GM21367 (cell line): ENCODE data around the gene SH2D7.

ENCODE experiments used
- ATAC-seq: cut with Tn5 transposase; IDR thresholded peaks from one replicate; pipeline ENCODE4 v1.9.1; 2021; ENCODE audit not compliant: unreplicated experiment

Gene SH2D7

DNA sequence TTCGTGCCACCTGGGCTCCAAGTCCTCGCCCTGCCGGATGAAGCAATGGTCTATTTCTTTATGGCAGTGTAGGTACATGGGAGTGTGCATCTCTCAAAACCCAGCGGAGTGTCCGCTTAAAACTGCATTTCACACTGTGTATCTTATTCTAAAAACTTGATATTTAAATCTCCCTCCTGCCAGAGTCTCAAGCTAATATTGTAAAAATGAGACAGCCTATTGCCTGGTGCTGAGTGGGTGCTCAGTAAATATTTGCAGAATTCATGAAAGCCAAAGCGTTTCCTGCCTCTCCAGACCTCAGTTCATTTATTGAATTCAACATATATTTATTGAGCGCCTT is 14.5 kb upstream of the SH2D7 start:
- no peak for ATAC-seq

- ATAC-seq = no peak
Measured at GRCh38 chr15:78079298-78080087, 12.9 kb upstream of the SH2D7 start.

DNA sequence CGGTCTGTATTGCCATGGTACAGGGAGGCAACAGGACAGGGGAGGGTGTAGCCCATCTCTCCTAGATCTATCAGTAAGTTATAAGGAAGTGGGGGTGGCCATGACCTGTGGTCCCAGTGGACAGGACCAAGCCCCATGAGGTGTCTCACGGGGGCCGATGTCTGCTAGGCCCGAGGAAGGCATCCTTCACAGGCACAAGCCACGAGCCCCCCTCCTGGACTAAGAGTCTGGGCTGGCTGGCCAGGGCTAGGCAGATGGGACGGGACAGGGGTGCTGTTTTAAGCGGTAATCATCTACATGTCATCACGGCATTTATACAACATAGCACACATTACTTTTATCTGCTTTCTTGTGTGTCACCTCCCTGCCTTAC is 12.3 kb upstream of the SH2D7 start:
- no peak for ATAC-seq

GRCh38 chr15:78082106-78082742 is 10.1 kb upstream of the SH2D7 start:
- no peak for ATAC-seq

DNA sequence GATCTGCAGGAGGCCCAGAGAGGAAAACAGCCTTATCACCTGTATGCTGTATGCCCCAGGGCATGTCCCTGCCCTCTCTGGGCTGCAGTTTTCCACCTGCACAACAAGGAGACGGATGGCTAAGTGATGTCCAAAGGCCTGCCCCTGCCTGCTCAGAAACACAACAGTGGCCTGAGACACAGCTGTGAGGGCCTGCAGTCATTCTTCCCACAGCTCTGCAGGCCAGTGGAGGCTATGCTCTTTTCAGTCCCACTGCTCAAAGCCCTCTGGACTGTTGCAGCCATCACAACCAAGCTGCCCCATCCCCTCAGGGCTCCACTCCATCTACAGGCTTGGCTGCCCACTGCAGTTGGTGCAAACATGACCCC is 9.6 kb upstream of the SH2D7 start:
- no peak for ATAC-seq

- no peak for ATAC-seq
Measured at GRCh38 chr15:78083186-78083585, 9.2 kb upstream of the SH2D7 start.

DNA sequence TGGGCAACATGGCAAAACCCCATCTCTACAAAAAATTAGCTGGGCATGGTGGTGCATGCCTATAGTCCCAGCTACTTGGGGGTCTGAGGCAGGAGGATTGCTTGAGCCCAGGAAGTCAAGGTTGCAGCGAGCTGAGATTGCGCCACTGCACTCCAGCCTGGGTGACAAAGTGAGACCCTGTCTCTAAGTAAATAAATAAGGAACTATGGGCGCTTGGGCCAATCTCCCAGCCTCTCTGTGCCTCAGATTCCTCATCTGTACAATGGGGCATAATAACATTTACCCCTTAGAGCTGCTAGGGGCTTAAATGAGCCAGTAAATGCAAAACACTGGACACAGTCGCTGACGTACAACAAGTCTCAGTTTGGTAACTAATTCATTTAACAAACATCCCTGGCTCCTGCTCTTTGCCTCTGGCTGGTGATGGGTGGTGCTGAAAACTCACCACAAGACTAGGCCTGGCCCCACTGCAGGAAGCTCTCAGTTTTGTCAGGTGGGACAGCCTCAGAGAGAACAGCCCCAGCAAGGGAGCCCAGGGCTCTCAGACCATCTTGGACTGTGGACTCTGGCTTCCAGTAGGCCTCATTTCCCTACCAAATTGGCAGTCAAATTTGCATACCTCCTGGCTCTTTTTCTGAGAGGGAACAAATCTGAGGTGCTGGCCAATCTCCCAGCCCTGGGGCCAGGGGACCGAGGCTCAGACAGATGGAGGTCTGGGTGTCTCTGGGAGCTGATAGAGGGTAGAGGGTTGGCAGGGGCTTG is 8.5 kb upstream of the SH2D7 start:
- ATAC-seq = no peak

DNA sequence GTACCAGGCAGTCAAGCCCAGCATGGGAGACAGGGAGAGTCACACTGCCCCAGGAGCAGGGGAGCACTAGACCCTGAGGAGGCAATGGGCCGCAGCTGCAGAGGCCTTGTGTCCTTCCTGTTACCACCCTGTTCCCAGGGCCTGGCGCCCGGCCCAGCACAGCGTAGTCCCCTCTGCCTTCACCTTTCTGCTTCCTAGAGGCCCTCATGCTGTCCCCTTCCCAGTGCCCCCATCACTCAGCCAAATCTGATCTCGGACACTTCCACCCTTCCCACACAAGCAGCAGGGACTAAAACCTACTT is 8.0 kb upstream of the SH2D7 start:
- ATAC-seq = no peak

DNA sequence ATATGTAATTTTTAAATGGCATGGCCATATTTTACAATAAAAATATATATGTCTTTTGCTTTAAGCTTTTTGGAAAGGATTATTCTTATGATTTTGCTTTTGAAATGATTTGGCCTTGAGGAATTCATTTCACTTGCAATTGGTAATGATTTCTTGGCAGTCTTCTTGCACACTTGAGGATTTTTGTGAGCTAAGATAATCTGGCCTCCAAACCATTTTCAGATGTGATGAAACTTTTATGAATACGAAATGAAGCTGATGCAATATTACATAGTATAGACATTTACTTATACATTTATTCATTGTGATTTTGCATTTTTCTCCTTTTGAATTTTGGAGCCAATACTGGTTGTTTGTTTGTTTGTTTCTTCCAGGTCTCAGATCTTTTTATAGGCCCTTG is 6.4 kb upstream of the SH2D7 start:
- ATAC-seq = no peak

DNA sequence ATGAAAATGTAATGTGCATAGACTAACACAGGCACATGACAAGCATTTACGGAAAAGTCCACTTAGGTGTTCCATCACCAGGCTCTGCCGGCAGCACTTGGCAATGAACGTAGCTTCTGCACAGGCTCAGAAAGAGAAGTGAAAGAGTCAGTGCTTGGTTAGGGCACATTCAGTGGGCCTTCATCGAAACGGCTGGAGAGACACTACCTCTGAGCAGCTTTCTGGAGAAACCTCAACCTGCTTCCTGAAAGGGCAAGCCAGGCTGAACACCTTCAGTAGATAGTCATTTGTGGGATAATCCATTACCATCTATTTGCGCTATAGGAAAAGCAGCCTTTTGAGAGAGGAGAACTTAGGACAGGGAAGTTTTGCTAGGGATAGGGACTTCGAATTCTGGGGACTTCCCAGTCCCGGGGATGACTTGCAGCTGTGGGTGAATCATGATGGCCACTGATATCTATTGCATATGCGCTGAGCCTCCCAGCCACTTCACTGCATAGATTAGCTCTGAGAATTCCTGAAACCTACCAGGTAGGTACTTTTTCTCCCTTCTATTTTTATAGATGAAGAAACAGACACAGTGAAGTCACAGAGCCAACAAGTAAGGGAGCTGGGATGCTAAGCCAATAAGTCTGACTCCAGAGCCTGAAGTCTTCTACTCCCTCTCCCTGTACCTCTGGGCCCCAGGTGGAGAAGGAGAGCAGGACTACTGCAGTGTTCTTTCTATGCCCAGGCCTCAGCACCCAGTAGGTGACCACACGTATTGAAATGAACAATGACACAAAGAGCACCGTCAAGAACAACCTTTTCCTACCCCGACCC is 4.2 kb upstream of the SH2D7 start:
- ATAC-seq = peak; percentile 50

- ATAC-seq = no peak
Measured at GRCh38 chr15:78088773-78089080, 3.6 kb upstream of the SH2D7 start.

GRCh38 chr15:78090422-78091063 is 1.8 kb upstream of the SH2D7 start:
- no peak for ATAC-seq

DNA sequence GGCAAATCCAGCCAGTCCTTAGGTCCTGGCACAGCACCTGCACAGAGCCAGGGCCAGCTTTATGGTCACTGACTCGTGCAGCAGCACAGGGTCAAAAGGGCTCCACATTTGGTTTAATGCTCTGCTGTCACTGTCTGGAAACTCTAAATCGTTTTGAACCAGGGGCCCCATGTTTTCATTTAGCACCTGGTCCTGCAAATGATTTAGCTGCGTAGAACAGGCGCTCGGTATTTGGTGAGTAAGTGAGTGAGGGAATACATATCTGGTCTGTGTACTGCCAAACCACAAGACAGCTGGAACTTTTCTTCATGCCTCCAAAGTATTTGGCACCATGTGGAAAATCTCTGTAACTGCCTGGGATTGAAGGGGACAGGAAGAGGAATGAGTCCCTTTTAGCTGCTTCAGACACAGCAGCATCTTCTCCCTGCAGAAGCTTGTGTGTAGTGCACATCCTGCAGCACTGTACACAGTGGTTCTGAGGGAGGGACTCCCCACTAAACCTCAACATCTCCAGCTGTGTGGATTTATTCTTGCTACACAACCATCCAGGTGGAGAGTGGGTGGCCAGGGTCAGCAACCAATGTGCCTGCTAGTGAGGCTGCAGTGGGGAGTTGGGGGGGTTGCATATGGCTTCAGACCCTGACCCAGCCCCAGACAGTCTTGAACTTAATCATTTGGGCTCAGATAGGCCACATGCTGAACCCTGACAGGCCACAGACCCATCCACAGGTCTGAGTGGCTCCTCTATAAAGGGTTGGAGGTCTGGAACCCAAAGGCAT is 1.1 kb downstream of the SH2D7 start:
- no peak for ATAC-seq

DNA sequence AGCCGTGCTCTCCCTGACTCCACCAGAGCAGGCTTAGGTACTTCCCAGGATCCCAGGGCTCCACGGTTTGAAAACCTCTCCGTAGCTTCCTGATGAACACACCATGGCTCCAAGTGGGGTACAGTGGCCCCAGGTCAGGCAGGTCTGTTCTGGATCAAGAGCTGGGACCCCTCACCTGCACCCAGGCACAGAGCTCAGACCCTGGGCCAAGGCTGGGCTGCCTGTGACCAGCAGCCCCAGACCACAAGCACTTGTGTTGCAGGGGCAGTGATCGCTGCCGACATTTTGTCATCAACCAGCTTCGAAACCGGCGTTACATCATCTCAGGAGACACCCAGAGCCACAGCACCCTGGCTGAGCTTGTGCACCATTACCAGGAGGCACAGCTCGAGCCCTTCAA is 5.3 kb downstream of the SH2D7 start:
- no peak for ATAC-seq

DNA sequence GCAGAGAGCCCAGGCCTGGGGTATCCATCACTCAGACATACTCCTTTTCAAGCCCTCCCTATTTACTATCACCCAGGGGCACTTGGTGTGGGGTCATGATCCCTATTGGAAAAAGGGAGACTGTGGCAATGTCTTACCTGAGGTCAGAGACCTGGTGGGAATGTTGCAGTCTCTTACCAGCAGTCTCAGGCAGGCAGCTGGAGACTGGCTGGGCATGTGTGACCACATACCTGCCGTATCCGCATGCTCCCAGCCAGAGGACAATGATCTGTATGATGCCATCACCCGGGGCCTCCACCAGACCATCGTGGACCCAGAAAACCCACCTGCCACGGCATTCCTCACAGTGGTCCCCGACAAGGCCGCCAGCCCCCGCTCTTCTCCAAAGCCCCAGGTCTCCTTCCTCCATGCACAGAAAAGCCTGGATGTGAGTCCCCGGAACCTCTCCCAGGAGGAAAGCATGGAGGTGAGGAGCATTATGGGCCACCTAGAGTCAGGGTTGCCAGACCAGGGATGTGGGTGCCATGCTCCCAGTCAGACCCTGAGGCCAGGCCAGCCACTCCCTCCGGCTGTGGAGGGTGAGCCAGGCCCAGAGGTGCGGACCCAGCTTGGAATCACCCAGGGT is 5.9 kb downstream of the SH2D7 start:
- ATAC-seq = no peak

GRCh38 chr15:78100886-78101285 is 8.5 kb downstream of the SH2D7 start:
- ATAC-seq = no peak

- ATAC-seq = no peak
Measured at GRCh38 chr15:78101423-78102105, 9.2 kb downstream of the SH2D7 start.

DNA sequence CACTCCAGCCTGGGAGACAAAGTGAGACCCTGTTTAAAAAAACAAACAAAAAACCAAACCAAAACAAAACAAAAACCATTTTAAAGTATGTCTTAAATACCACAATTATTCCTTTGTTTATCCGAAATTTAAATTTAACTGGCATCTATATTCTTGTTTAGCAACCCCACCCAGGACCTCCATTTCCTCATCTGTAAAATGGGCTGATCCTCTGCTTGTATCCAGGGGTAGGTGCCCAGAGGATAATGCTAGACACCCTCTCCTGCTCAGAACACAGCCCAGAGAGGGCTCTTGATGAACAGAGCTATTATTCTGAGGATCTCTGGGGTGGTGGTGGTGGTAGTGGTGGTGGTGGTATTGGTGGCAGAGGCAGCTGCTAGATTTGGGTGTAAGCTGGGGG is 9.8 kb downstream of the SH2D7 start:
- ATAC-seq = no peak

- ATAC-seq = no peak
Measured at GRCh38 chr15:78102741-78103140, 10.4 kb downstream of the SH2D7 start.
